H1 (cell line): ENCODE data around the gene TMTC4. TPM values are rescaled to one million over a fixed set of nuclear protein-coding genes. Genes with fewer than 3 reads are reported as not detected.

Experiments
- CTCF ChIA-PET: fragments of 300-600 bp; sonication (Branson Sonifier 250); formaldehyde crosslinking; loops from one replicate; lab custom pipeline; 2021; ENCODE audit not compliant: partially characterized antibody; lab: Charles Lee
- POLR2A ChIA-PET: fragments of 300-600 bp; sonication (Branson Sonifier 250); formaldehyde crosslinking; loops from one replicate; lab custom pipeline; 2021; ENCODE audit warnings: inconsistent platforms; ENCODE audit not compliant: partially characterized antibody; lab: Charles Lee
- DNase-seq, 2 experiments: peaks; one replicate each; pipeline versions ENCODE4 v3.0.0 to v3.0.0-alpha.2; 2010 to 2022; ENCODE audit warnings: low spot score in 2 of 2, low read depth in 1 of 2, mixed read lengths in 1 of 2
- FAIRE-seq: peaks from 2 replicates; lab custom pipeline; 2011; peaks lifted over from hg19 to GRCh38; lab: Jason Lieb, UNC
- H2AFZ ChIP-seq: 2 replicates; pipeline ENCODE4 v1.8.1; 2012; ENCODE audit warnings: low read length, inconsistent platforms
- H2AK5ac ChIP-seq: 2 replicates; pipeline ENCODE4 v1.6.1; 2013; ENCODE audit warnings: low read depth, low read length
- H2BK120ac ChIP-seq: replicated peaks from 2 replicates; pipeline ENCODE3; 2013; ENCODE audit warnings: low read depth, low read length, inconsistent platforms
- H2BK12ac ChIP-seq: 2 replicates; pipeline ENCODE4 v1.6.1; 2013; ENCODE audit warnings: low read depth, low read length
- H2BK15ac ChIP-seq: 2 replicates; pipeline ENCODE4 v1.6.1; 2013; ENCODE audit warnings: low read length
- H2BK20ac ChIP-seq: 2 replicates; pipeline ENCODE4 v1.6.1; 2013; ENCODE audit warnings: low read length
- H2BK5ac ChIP-seq: 2 replicates; pipeline ENCODE4 v1.6.1; 2013; ENCODE audit warnings: low read depth, low read length
- H3K14ac ChIP-seq: 2 replicates; pipeline ENCODE4 v1.6.1; 2013; ENCODE audit warnings: inconsistent platforms; ENCODE audit not compliant: insufficient read length
- H3K18ac ChIP-seq: 2 replicates; pipeline ENCODE4 v1.6.1; 2013; ENCODE audit warnings: low read length; ENCODE audit errors: extremely low read depth
- H3K23ac ChIP-seq: 2 replicates; pipeline ENCODE4 v1.6.1; 2013; ENCODE audit warnings: inconsistent platforms; ENCODE audit not compliant: insufficient read length
- H3K23me2 ChIP-seq: 2 replicates; pipeline ENCODE4 v1.6.1; 2013; ENCODE audit warnings: low read depth, low read length
- H3K27ac ChIP-seq: 2 replicates; pipeline ENCODE4 v1.6.1; 2011; ENCODE audit warnings: low read depth, low read length, inconsistent platforms
- H3K27me3 ChIP-seq, 4 experiments: replicated peaks in 1 of 4; 1 replicate in 1 of 4; 2 replicates in 3 of 4; pipeline versions ENCODE4 v1.6.1 to v1.8.1; 2011 to 2013; ENCODE audit warnings: low read length in 3 of 4, mild to moderate bottlenecking in 3 of 4, inconsistent platforms in 2 of 4, mixed read lengths in 2 of 4, moderate library complexity in 1 of 4; ENCODE audit not compliant: control insufficient read depth in 3 of 4, insufficient read depth in 3 of 4; ENCODE audit errors: extremely low read depth in 1 of 4
- H3K36me3 ChIP-seq, 4 experiments: 2 replicates each; pipeline versions ENCODE4 v1.6.1 to v1.8.1; 2011 to 2013; ENCODE audit warnings: mild to moderate bottlenecking in 4 of 4, low read length in 3 of 4, moderate library complexity in 2 of 4, control low read depth in 1 of 4, inconsistent platforms in 1 of 4; ENCODE audit not compliant: insufficient read depth in 4 of 4, control insufficient read depth in 2 of 4
- H3K4ac ChIP-seq: replicated peaks from 2 replicates; pipeline ENCODE3; 2013; ENCODE audit warnings: low read length, low read depth, mixed read lengths, inconsistent platforms; ENCODE audit not compliant: insufficient read length
- H3K4me1 ChIP-seq, 4 experiments: replicated peaks in 1 of 4; 1 replicate in 1 of 4; 2 replicates in 3 of 4; pipeline versions ENCODE4 v1.6.1 to v1.8.1; 2011 to 2013; ENCODE audit warnings: low read length in 3 of 4, inconsistent platforms in 2 of 4, mixed read lengths in 1 of 4; ENCODE audit not compliant: insufficient read depth in 4 of 4, control insufficient read depth in 3 of 4
- H3K4me2 ChIP-seq, 2 experiments: 2 replicates each; pipeline versions ENCODE4 v1.6.1 to v1.8.1; 2011 to 2013; ENCODE audit warnings: low read depth in 2 of 2, low read length in 2 of 2, control low read depth in 1 of 2, inconsistent platforms in 1 of 2, mild to moderate bottlenecking in 1 of 2; ENCODE audit not compliant: insufficient read depth in 1 of 2
- H3K4me3 ChIP-seq, 4 experiments: fragments of 200-600, 300-600 bp in 1 of 4; sonication (generic), shearing (Covaris generic), sonication (Bioruptor Twin) in 1 of 4; 2 replicates each; pipeline versions ENCODE4 v1.5.1 to v1.8.1; 2011 to 2016; ENCODE audit warnings: low read length in 4 of 4, low read depth in 3 of 4, control low read depth in 2 of 4, inconsistent platforms in 2 of 4, mild to moderate bottlenecking in 2 of 4, mixed read lengths in 1 of 4, moderate library complexity in 1 of 4; ENCODE audit not compliant: insufficient read depth in 2 of 4; ENCODE audit errors: extremely low read depth in 1 of 4
- H3K56ac ChIP-seq: replicated peaks from 2 replicates; pipeline ENCODE3; 2013; ENCODE audit warnings: low read depth, mild to moderate bottlenecking, mixed read lengths, low read length, inconsistent platforms; ENCODE audit not compliant: insufficient read length
- H3K79me1 ChIP-seq: 2 replicates; pipeline ENCODE4 v1.6.1; 2013; ENCODE audit warnings: low read depth, low read length, control low read depth
- H3K79me2 ChIP-seq, 2 experiments: 2 replicates each; pipeline versions ENCODE4 v1.6.1 to v1.8.1; 2012 to 2013; ENCODE audit warnings: low read length in 2 of 2, mild to moderate bottlenecking in 2 of 2, inconsistent platforms in 1 of 2; ENCODE audit not compliant: insufficient read depth in 2 of 2, control insufficient read depth in 1 of 2
- H3K9ac ChIP-seq, 4 experiments: replicated peaks in 1 of 4; 1 replicate in 1 of 4; 2 replicates in 3 of 4; pipeline versions ENCODE4 v1.6.1 to v1.8.1; 2011 to 2013; ENCODE audit warnings: low read depth in 3 of 4, low read length in 3 of 4, control low read depth in 2 of 4, mild to moderate bottlenecking in 2 of 4, moderate library complexity in 2 of 4, inconsistent platforms in 1 of 4; ENCODE audit errors: extremely low read depth in 1 of 4
- H3K9me3 ChIP-seq, 2 experiments: 2 replicates each; pipeline versions ENCODE4 v1.6.1 to v1.8.1; 2012 to 2013; ENCODE audit warnings: mild to moderate bottlenecking in 2 of 2, moderate library complexity in 2 of 2, control low read depth in 1 of 2, inconsistent platforms in 1 of 2, low read depth in 1 of 2, low read length in 1 of 2, mixed read lengths in 1 of 2; ENCODE audit not compliant: insufficient read depth in 2 of 2
- H4K20me1 ChIP-seq, 2 experiments: replicated peaks in 1 of 2; 2 replicates each; pipeline versions ENCODE3 to v1.8.1; 2011 to 2013; ENCODE audit warnings: inconsistent platforms in 2 of 2, low read length in 2 of 2, mild to moderate bottlenecking in 1 of 2; ENCODE audit not compliant: insufficient read depth in 2 of 2, control insufficient read depth in 1 of 2
- H4K5ac ChIP-seq: 2 replicates; pipeline ENCODE4 v1.6.1; 2013; ENCODE audit warnings: low read length, low read depth, mixed read lengths, inconsistent platforms; ENCODE audit not compliant: insufficient read length
- H4K8ac ChIP-seq: 2 replicates; pipeline ENCODE4 v1.8.0; 2013; ENCODE audit warnings: mild to moderate bottlenecking, moderate library complexity, low read length, inconsistent platforms; ENCODE audit not compliant: insufficient read depth; ENCODE audit errors: extremely low read depth
- H4K91ac ChIP-seq: replicated peaks from 2 replicates; pipeline ENCODE3; 2013; ENCODE audit warnings: low read length, mixed read lengths, inconsistent platforms; ENCODE audit not compliant: insufficient read length
- ASH2L ChIP-seq: fragments of 200-600, 300-600 bp; sonication (generic); IDR thresholded peaks from one replicate; pipeline ENCODE4 v1.7.1; 2017; ENCODE audit warnings: low read length
- CEBPB ChIP-seq: IDR thresholded peaks from 2 replicates; pipeline ENCODE4 v1.6.1; 2012; ENCODE audit warnings: low read depth, low read length
- CREB1 ChIP-seq: IDR thresholded peaks from 2 replicates; pipeline ENCODE4 v1.6.1; 2012; ENCODE audit warnings: inconsistent platforms
- HDAC2 ChIP-seq, 2 experiments: fragments of 300-600 bp in 1 of 2; sonication (generic) in 1 of 2; IDR thresholded peaks; 2 replicates each; pipeline ENCODE4 v1.6.1; 2011 to 2012; ENCODE audit warnings: low read depth in 2 of 2, low read length in 2 of 2, mild to moderate bottlenecking in 2 of 2, moderate library complexity in 2 of 2, borderline replicate concordance in 1 of 2, inconsistent platforms in 1 of 2
- JUN ChIP-seq: IDR thresholded peaks from 2 replicates; pipeline ENCODE4 v1.6.1; 2011; ENCODE audit warnings: low read depth, mild to moderate bottlenecking, improper control_type of control experiment, low read length
- MAFK ChIP-seq: IDR thresholded peaks from 2 replicates; pipeline ENCODE4 v1.6.1; 2012; ENCODE audit warnings: low read depth, mild to moderate bottlenecking, improper control_type of control experiment, low read length
- PHF8 ChIP-seq: fragments of 200-600 bp; sonication (generic); conservative IDR thresholded peaks from 2 replicates; pipeline ENCODE4 v1.7.1; 2012; ENCODE audit warnings: low read depth, mild to moderate bottlenecking, inconsistent platforms, low read length, moderate library complexity
- SAP30 ChIP-seq: fragments of 300-600 bp; sonication (generic); IDR thresholded peaks from 2 replicates; pipeline ENCODE4 v1.7.1; 2012; ENCODE audit warnings: low read length, moderate library complexity, mild to moderate bottlenecking, inconsistent platforms; ENCODE audit not compliant: insufficient read depth, insufficient replicate concordance
- SIN3A ChIP-seq, 2 experiments: IDR thresholded peaks in 1 of 2; conservative IDR thresholded peaks in 1 of 2; 2 replicates each; pipeline ENCODE4 v1.6.1; 2011 to 2012; ENCODE audit warnings: low read length in 2 of 2, improper control_type of control experiment in 1 of 2, low read depth in 1 of 2, mild to moderate bottlenecking in 1 of 2
- ZNF274 ChIP-seq: IDR thresholded peaks from 2 replicates; pipeline ENCODE4 v1.7.0; 2012; ENCODE audit warnings: low read length, borderline replicate concordance; ENCODE audit errors: extremely low read depth
- WGBS, 2 experiments: shearing (Covaris generic) in 1 of 2; methylation state at CpG; one replicate each; pipeline versions ENCODE4 v1.1.6 to v1.1.7; 2013 to 2015; ENCODE audit warnings: low lambda C conversion rate in 2 of 2, mixed read lengths in 2 of 2, inconsistent platforms in 1 of 2, low coverage in 1 of 2, missing lambda C conversion rate in 1 of 2; ENCODE audit not compliant: insufficient replicate concordance in 2 of 2, insufficient coverage in 1 of 2, insufficient read length in 1 of 2; ENCODE audit errors: extremely low coverage in 1 of 2, missing lambda C conversion rate in 1 of 2; 5-methylcytosine and 5-hydroxymethylcytosine counted together
- polyA plus RNA-seq, 7 experiments: library from polyadenylated mRNA; depleted of rRNA in 3 of 7; stranded (reverse) in 5 of 7; unstranded in 2 of 7; fragments of >200 nt in 5 of 7; fragments of 200-250 nt in 2 of 7; gene quantifications; 1 replicate in 5 of 7; 2 replicates in 1 of 7; 4 replicates in 1 of 7; pipeline versions ENCODE4 v1.2.1 to v1.2.3, GENCODE V29; 2011 to 2013; ENCODE audit warnings: missing spikeins in 2 of 7, mixed read lengths in 2 of 7
- total RNA-seq: library from RNA; stranded (reverse); fragmentation: NEBNext Ultra II Directional; extraction: Animal tissue kit (Norgen Biotek cat#: 25700); gene quantifications from 2 replicates; pipeline ENCODE4 v1.2.1, GENCODE V29; 2021
- TF ChIP-seq, protein P1 (sequence below), 3 experiments: IDR thresholded peaks; 1 replicate in 2 of 3; 2 replicates in 1 of 3; pipeline versions ENCODE4 v1.5.1 to v1.6.1; 2011; ENCODE audit warnings: low read length in 3 of 3, mild to moderate bottlenecking in 3 of 3, inconsistent platforms in 2 of 3, low read depth in 1 of 3, moderate library complexity in 1 of 3; ENCODE audit not compliant: insufficient read depth in 1 of 3; ENCODE audit errors: control extremely low read depth in 1 of 3

The TMTC4 gene
- total and polyA plus RNA-seq, 2 of the 8 experiments (the other 6 are each of a cell fraction or from before 2014, with no cell fraction given) = 26.3 to 42.6 TPM

DNA sequence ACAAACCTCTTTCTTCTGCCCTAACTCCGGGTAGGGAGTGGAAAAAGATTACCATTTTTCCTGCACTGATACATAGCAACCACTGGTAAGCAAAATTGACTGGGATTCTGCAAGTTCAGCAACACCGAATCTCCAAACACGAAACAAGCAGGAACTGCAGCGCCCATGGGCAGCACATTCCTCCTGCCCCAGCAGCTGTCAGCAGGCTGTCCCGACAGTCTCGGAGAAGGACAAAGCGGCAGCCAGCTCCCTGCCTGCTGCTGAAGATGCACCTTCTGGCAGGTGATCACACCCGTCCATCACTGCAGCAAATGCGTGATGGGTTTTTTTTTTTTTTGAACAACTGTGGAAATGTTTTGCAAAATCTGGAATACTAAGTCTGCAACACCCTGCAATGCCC is 6.7 kb downstream of the TMTC4 start:
- H3K27ac ChIP-seq = no peak overlapping the region
- no peaks in the 10 kb centered on the region for H3K9me3 ChIP-seq
- no peak for FAIRE-seq
- H2AK5ac ChIP-seq = no peak overlapping the region
- no peak overlapping the region for H3K9ac ChIP-seq
- no peak overlapping the region for H2BK5ac ChIP-seq
- DNase-seq = no peak
- no peak overlapping the region for H3K56ac ChIP-seq
- no peak overlapping the region for H4K91ac ChIP-seq
- peaks cover 8 to 22% of the 10 kb centered on the region in 2 experiments for H3K79me2 ChIP-seq
- POLR2A ChIA-PET = no interaction called here
- H3K4me3 ChIP-seq = no peak overlapping the region
- H3K4me2 ChIP-seq = no peak overlapping the region
- H3K18ac ChIP-seq = no peak overlapping the region
- no peak overlapping the region for H3K4ac ChIP-seq
- CTCF ChIA-PET = interaction anchor here (0.6 to 1.7 kb wide), 3 partner anchors 9 to 66 kb away, joined by 4 read pairs; no protein-coding TSS in a partner anchor
- peaks cover 4 to 7% of the 10 kb centered on the region in 2 experiments for H4K20me1 ChIP-seq
- H3K4me1 ChIP-seq = no peaks in the 10 kb centered on the region
- no peak overlapping the region for H4K5ac ChIP-seq
- no peaks in the 10 kb centered on the region for H3K23me2 ChIP-seq
- H3K27me3 ChIP-seq = no peaks in the 10 kb centered on the region
- no peak overlapping the region for H2BK20ac ChIP-seq
- H2BK12ac ChIP-seq = no peak overlapping the region
- H3K14ac ChIP-seq = no peak overlapping the region
- peaks cover 6% of the 10 kb centered on the region; the same call in 1 of the 2 replicates for H3K79me1 ChIP-seq
- WGBS, 2 experiments = 94% methylated on average over 9 of the region's 9 CpGs; no CpG with 5 or more reads in 1 of the 2 experiments
- H3K36me3 ChIP-seq = peaks cover 2 to 59% (median 40%) of the 10 kb centered on the region in 4 experiments; a peak in 7 of 8 replicates
- H2BK15ac ChIP-seq = no peak overlapping the region
- H2AFZ ChIP-seq = no peak overlapping the region
- no peak overlapping the region for H2BK120ac ChIP-seq
- H4K8ac ChIP-seq = no peak overlapping the region; the same call in 1 of the 2 replicates
- H3K23ac ChIP-seq = no peak overlapping the region
- TF ChIP-seq, protein P1, sequence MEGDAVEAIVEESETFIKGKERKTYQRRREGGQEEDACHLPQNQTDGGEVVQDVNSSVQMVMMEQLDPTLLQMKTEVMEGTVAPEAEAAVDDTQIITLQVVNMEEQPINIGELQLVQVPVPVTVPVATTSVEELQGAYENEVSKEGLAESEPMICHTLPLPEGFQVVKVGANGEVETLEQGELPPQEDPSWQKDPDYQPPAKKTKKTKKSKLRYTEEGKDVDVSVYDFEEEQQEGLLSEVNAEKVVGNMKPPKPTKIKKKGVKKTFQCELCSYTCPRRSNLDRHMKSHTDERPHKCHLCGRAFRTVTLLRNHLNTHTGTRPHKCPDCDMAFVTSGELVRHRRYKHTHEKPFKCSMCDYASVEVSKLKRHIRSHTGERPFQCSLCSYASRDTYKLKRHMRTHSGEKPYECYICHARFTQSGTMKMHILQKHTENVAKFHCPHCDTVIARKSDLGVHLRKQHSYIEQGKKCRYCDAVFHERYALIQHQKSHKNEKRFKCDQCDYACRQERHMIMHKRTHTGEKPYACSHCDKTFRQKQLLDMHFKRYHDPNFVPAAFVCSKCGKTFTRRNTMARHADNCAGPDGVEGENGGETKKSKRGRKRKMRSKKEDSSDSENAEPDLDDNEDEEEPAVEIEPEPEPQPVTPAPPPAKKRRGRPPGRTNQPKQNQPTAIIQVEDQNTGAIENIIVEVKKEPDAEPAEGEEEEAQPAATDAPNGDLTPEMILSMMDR (IDR thresholded peaks at IDR 0.05; ENCODE audit: control extremely low read depth in 1 of 3, insufficient read depth in 1 of 3, low read depth in 1 of 3, low read length in 3 of 3) = no peak
- TF ChIP-seq CREB1 (no peak), JUN (no peak), MAFK (no peak), ASH2L (no peak), ZNF274 (no peak), CEBPB (no peak), PHF8 (no peak), SAP30 (no peak), SIN3A (conservative IDR thresholded peaks at IDR 0.05 in 1 of 2, IDR thresholded peaks at IDR 0.05 in 1 of 2; ENCODE audit: low read depth in 1 of 2, low read length in 2 of 2) (no peak), HDAC2 (IDR thresholded peaks at IDR 0.05; ENCODE audit: borderline replicate concordance in 1 of 2, low read depth in 2 of 2, low read length in 2 of 2) (no peak)
